ENCODE measurements around the gene CLIP2. TPM values are rescaled to one million over a fixed set of nuclear protein-coding genes. Genes with fewer than 3 reads are reported as not detected.

Gene CLIP2
- total RNA-seq, 1 experiment from 2014 or later, result 21.6 TPM

DNA sequence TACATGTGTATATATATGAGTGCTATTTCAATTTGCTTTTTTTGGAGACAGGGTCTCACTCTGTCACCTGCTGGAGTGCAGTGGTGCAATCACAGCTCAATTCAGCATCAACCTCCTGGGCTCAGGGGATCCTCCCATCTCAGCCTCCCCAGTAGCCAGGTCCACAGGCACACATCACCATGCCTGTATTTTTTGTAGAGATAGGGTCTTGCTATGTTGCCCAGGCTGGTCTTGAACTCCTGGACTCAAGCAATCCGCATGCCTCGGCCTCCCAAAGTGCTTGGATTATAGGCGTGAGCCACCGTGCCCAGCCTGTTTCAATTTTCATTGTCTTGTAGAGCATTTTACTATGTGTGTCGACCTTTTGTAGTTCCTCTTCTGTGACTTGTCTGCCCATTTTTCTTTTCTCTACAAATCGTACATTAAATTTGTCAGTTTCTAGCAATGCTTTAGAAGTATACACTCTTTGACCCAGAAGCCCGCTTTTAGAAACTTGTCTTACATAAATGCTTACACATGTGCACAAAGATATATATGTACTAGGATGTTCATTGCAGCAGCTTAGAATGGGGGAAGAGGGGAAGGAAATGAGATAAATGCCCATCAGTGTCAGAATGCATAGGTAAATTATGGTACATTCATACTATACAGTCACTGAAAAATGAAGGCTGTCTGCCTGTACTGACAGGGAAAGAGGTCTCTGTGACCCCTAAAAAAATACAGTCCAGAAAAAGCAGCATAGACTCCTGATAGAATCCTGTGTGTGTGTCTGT, 22.8 kb upstream of the CLIP2 start:
- Histone ChIP-seq H3K4me1 (ENCODE audit: insufficient read depth, low read length) (no peaks in the 10 kb centered on the region), H2BK20ac (ENCODE audit: low read depth, low read length, poor library complexity, severe bottlenecking) (no peak overlapping the region), H3K4me2 (ENCODE audit: insufficient read depth, insufficient read length, low read length) (no peak overlapping the region), H3K27me3 (ENCODE audit: insufficient read depth, low read length) (no peaks in the 10 kb centered on the region), H3K79me1 (ENCODE audit: insufficient read depth, low read depth, low read length, poor library complexity, severe bottlenecking) (no peaks in the 10 kb centered on the region), H3K14ac (ENCODE audit: insufficient read depth, low read length) (no peak overlapping the region), H2AFZ (ENCODE audit: low read length) (no peak overlapping the region), H3K27ac (ENCODE audit: insufficient read length, low read depth, low read length) (no peak overlapping the region), H3K23me2 (ENCODE audit: insufficient read length, low read depth, low read length, poor library complexity, severe bottlenecking) (no peaks in the 10 kb centered on the region), H2BK5ac (ENCODE audit: insufficient read length, low read length) (no peak overlapping the region), H3K79me2 (ENCODE audit: insufficient read depth, low read length) (no peaks in the 10 kb centered on the region), H3K4ac (ENCODE audit: low read depth, low read length) (no peak overlapping the region), H2BK120ac (ENCODE audit: low read depth, low read length, poor library complexity, severe bottlenecking) (no peak overlapping the region), H2BK15ac (ENCODE audit: low read depth, low read length) (no peak overlapping the region), H3K23ac (ENCODE audit: insufficient read length, low read depth, low read length) (no peak overlapping the region), H4K20me1 (ENCODE audit: control insufficient read depth, insufficient read depth, insufficient read length) (no peaks in the 10 kb centered on the region), H3K9ac (ENCODE audit: extremely low read depth, insufficient read length, low read length) (no peak overlapping the region), H3K56ac (ENCODE audit: insufficient read length, low read depth, low read length) (no peak overlapping the region), H4K5ac (ENCODE audit: insufficient read length, low read depth, low read length) (no peak overlapping the region), H3T11ph (ENCODE audit: low read length) (no peak overlapping the region), H4K91ac (ENCODE audit: insufficient read length, low read depth, low read length) (no peak overlapping the region), H2BK12ac (ENCODE audit: insufficient read length, low read depth, low read length) (no peak overlapping the region), H3K18ac (ENCODE audit: insufficient read length, low read depth, low read length) (no peak overlapping the region), H4K8ac (replicated peaks; ENCODE audit: insufficient read length, low read depth, low read length) (no peak overlapping the region), H3K9me3 (ENCODE audit: control insufficient read depth, low read depth, low read length) (no peaks in the 10 kb centered on the region), H2AK5ac (ENCODE audit: insufficient read length, low read length) (no peak overlapping the region)
- TF ChIP-seq, protein P1, sequence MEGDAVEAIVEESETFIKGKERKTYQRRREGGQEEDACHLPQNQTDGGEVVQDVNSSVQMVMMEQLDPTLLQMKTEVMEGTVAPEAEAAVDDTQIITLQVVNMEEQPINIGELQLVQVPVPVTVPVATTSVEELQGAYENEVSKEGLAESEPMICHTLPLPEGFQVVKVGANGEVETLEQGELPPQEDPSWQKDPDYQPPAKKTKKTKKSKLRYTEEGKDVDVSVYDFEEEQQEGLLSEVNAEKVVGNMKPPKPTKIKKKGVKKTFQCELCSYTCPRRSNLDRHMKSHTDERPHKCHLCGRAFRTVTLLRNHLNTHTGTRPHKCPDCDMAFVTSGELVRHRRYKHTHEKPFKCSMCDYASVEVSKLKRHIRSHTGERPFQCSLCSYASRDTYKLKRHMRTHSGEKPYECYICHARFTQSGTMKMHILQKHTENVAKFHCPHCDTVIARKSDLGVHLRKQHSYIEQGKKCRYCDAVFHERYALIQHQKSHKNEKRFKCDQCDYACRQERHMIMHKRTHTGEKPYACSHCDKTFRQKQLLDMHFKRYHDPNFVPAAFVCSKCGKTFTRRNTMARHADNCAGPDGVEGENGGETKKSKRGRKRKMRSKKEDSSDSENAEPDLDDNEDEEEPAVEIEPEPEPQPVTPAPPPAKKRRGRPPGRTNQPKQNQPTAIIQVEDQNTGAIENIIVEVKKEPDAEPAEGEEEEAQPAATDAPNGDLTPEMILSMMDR (conservative IDR thresholded peaks at IDR 0.05), result no peak
- Mint-ChIP-seq H3K4me1 (peaks cover 0 to 6% of the 10 kb centered on the region in 2 experiments; a peak in 1 of 4 replicates), H3K4me3 (no peak overlapping the region), H3K27me3 (ENCODE audit: low read depth) (peaks cover 5% of the 10 kb centered on the region), H3K27ac (no peak overlapping the region; a peak in 1 of 7 replicates), H3K36me3 (ENCODE audit: insufficient read depth in 1 of 3, low read depth in 3 of 3) (no peaks in the 10 kb centered on the region), H3K9me3 (no peaks in the 10 kb centered on the region)
- WGBS (ENCODE audit: extremely low coverage, insufficient read length, low lambda C conversion rate), result no CpG with 5 or more reads among the region's 7 CpGs
- DNase-seq, result no peak

Measured in H9 (cell line).